OCI-LY7 (cell line): ENCODE measurements around the gene POR. TPM values are rescaled to one million over a fixed set of nuclear protein-coding genes. Genes with fewer than 3 reads are reported as not detected.

Experiments used
- BruUV-seq: library from RNA; stranded (reverse); fragments of 400-500 nt; replicated peaks from 2 replicates; lab custom pipeline; 2021; lab: Mats Ljungman, UMichigan
- CTCF ChIA-PET: fragments of 300-600 bp; sonication (Branson Sonifier 250); formaldehyde crosslinking; loops from one replicate; lab custom pipeline; 2022; ENCODE audit warnings: antibody characterized with exemption; ENCODE audit not compliant: unreplicated experiment; lab: Charles Lee
- POLR2A ChIA-PET: fragments of 300-600 bp; sonication (Branson Sonifier 250); formaldehyde crosslinking; loops from one replicate; lab custom pipeline; 2022; ENCODE audit warnings: antibody characterized with exemption; lab: Charles Lee
- DNase-seq: peaks from one replicate; pipeline ENCODE4 v3.0.0-alpha.2; 2015; ENCODE audit warnings: low spot score
- H2AFZ ChIP-seq: fragments of 200-600 bp; sonication (generic), shearing (Covaris generic); 2 replicates; pipeline ENCODE4 v1.6.1; 2014; ENCODE audit warnings: mild to moderate bottlenecking, antibody characterized with exemption, low read length, moderate library complexity
- H3K27ac ChIP-seq: fragments of 200-600 bp; sonication (generic); 2 replicates; pipeline ENCODE4 v1.5.1; 2014; ENCODE audit warnings: mixed run types, low read depth, mild to moderate bottlenecking, moderate library complexity, low read length, inconsistent platforms; ENCODE audit not compliant: poor library complexity, severe bottlenecking
- H3K36me3 ChIP-seq: fragments of 200-600 bp; sonication (generic); 2 replicates; pipeline ENCODE4 v1.6.1; 2014; ENCODE audit warnings: mild to moderate bottlenecking, antibody characterized with exemption, low read length, moderate library complexity, mixed read lengths; ENCODE audit not compliant: insufficient read depth
- H3K4me1 ChIP-seq: fragments of 200-600 bp; sonication (generic); 2 replicates; pipeline ENCODE4 v1.5.1; 2014; ENCODE audit warnings: mild to moderate bottlenecking, low read length; ENCODE audit not compliant: insufficient read depth, poor library complexity, severe bottlenecking
- H3K4me2 ChIP-seq: fragments of 200-600 bp; sonication (generic); 2 replicates; pipeline ENCODE4 v1.6.1; 2014; ENCODE audit warnings: mild to moderate bottlenecking, low read length
- H3K4me3 ChIP-seq: fragments of 200-600 bp; sonication (generic); 2 replicates; pipeline ENCODE4 v1.5.1; 2014; ENCODE audit warnings: mild to moderate bottlenecking, low read depth, low read length; ENCODE audit not compliant: poor library complexity, severe bottlenecking
- H3K79me2 ChIP-seq: fragments of 200-600 bp; sonication (generic); 2 replicates; pipeline ENCODE4 v1.6.1; 2016; ENCODE audit warnings: low read depth, mild to moderate bottlenecking, low read length, moderate library complexity, mixed read lengths; ENCODE audit not compliant: insufficient read depth
- H3K9me2 ChIP-seq: fragments of 200-600 bp; sonication (generic); 2 replicates; pipeline ENCODE4 v1.6.1; 2016; ENCODE audit warnings: mild to moderate bottlenecking, low read length, mixed read lengths; ENCODE audit not compliant: insufficient read depth
- H3K9me3 ChIP-seq: fragments of 200-600 bp; sonication (generic); 2 replicates; pipeline ENCODE4 v1.6.1; 2014; ENCODE audit warnings: mild to moderate bottlenecking, mixed run types, low read length, mixed read lengths
- H4K20me1 ChIP-seq: fragments of 200-600 bp; sonication (generic); 2 replicates; pipeline ENCODE4 v1.6.1; 2014; ENCODE audit warnings: mild to moderate bottlenecking, antibody characterized with exemption, low read length, moderate library complexity, mixed read lengths; ENCODE audit not compliant: insufficient read depth
- CTCF ChIP-seq: fragments of 200-600 bp; sonication (generic); conservative IDR thresholded peaks from 2 replicates; pipeline ENCODE4 v1.5.1; 2014; ENCODE audit warnings: mild to moderate bottlenecking, antibody characterized with exemption, low read length, moderate library complexity, mixed read lengths
- EZH2phosphoT487 ChIP-seq: fragments of 200-600 bp; sonication (generic); IDR thresholded peaks from 2 replicates; pipeline ENCODE4 v1.6.1; 2018; ENCODE audit warnings: low read depth, borderline replicate concordance, mild to moderate bottlenecking, mixed run types, antibody characterized with exemption, low read length, moderate library complexity, mixed read lengths
- intact Hi-C: fragments of 100-400 bp; cut with micrococcal nuclease; formaldehyde crosslinking; loops from one replicate; pipeline ENCODE4 v1.10.0; 2022; ENCODE audit not compliant: unreplicated experiment
- total RNA-seq, 2 experiments: library from RNA; depleted of rRNA in 1 of 2; stranded (reverse); fragments of >200 nt in 1 of 2; shearing (Covaris generic) in 1 of 2; gene quantifications; 2 replicates each; pipeline ENCODE4 v1.2.3, GENCODE V29; 2014 to 2022

The POR gene
- total RNA-seq, 2 experiments from 2014 or later = 41.5 to 45.2 TPM

DNA sequence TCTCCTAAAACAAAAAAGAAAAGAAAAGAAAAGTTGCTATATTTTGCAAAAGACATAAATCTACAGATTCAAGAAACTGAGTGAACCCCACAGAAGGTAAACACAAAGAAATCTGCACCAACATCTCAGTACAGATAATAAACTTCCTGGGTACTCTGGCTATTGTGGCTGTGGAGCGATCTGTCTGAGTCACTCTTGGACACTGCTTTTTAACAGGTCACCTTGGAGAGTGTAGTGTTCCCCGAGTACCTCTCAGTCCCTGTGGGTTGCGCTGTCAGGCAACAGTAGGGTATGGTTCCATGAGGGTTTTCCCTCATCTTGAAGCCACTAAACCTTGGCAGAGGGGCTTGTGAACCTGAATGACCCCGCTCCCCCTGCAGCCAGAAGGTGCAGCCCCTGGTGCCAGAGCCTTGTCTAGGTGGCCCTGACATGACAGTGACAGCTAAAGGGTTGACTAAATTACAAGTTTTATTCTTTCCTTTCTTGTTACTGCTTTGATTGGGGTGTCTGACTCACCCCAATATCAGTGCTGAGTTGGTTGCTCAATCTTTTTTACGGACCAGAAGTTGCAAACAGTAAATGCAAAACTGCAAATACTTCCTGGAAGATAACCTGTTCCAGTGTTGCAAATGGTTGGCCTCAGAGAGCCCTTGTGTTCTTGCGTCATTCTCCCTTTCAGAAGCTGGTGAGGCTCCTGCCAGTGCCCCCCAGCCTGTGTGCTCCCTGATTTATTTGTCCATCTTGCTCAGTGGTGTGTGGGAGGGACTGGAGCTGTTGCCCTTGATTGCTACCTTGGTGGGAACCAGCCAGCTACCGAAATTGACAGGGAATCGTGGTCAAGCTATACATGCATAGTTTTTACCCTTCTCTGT lies 30.6 kb downstream of the POR start:
- Histone ChIP-seq H3K79me2 (no peaks in the 10 kb centered on the region), H3K4me2 (peak overlapping the region; percentile 20; the same call in 1 of the 2 replicates), H3K36me3 (no peaks in the 10 kb centered on the region), H3K9me2 (no peaks in the 10 kb centered on the region), H3K9me3 (no peaks in the 10 kb centered on the region), H3K27ac (no peak overlapping the region), H4K20me1 (no peaks in the 10 kb centered on the region), H3K4me3 (no peak overlapping the region), H2AFZ (no peak overlapping the region), H3K4me1 (peaks cover 6% of the 10 kb centered on the region)
- intact Hi-C loops = no loop called here
- TF ChIP-seq CTCF = no peak
- no TSS peak for BruUV-seq
- no peak for DNase-seq
- CTCF ChIA-PET = no interaction called here
- POLR2A ChIA-PET = interaction anchor here (0.8 kb wide), 1 partner anchor 8 kb away, joined by 3 read pairs; no protein-coding TSS in a partner anchor

GRCh38 chr7:75946207-75946855 lies 31.4 kb downstream of the POR start:
- no peaks in the 10 kb centered on the region for H3K9me3 ChIP-seq
- no TSS peak for BruUV-seq
- H3K4me1 ChIP-seq = peaks cover 6% of the 10 kb centered on the region
- no peak overlapping the region for H3K27ac ChIP-seq
- no peak overlapping the region for H3K4me3 ChIP-seq
- POLR2A ChIA-PET = interaction anchor here (0.8 kb wide), 1 partner anchor 9 kb away, joined by 3 read pairs; no protein-coding TSS in a partner anchor
- H3K79me2 ChIP-seq = no peaks in the 10 kb centered on the region
- H3K9me2 ChIP-seq = no peaks in the 10 kb centered on the region
- CTCF ChIA-PET = no interaction called here
- H3K4me2 ChIP-seq = peak overlapping the region; percentile 20; the same call in 1 of the 2 replicates
- intact Hi-C loops = no loop called here
- H3K36me3 ChIP-seq = no peaks in the 10 kb centered on the region
- H4K20me1 ChIP-seq = no peaks in the 10 kb centered on the region
- no peak overlapping the region for H2AFZ ChIP-seq
- no peak for DNase-seq
- TF ChIP-seq EZH2phosphoT487 (no peak), CTCF (no peak)
